ENCODE measurements around the gene CPOX.

DNA sequence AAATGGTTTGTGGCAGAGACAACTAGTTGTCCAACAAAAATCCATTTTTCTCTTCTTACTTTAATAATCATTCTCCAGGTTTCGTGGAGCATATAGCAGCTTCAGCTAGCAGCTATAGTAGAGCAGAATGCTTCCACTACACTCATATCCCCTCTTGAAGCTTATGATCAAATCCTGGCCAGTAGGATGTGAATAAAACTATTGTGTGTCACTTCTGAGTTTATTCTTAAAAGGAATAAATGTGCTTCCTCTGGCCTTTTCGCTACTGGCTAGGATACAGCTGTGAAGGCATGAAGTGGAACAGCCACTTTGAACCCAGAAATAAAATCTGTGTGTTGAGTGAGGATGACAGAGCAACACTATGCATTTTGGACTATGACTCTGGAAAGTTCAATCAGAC lies 7.8 kb upstream of the CPOX start:
- TF ChIP-seq, protein P1, sequence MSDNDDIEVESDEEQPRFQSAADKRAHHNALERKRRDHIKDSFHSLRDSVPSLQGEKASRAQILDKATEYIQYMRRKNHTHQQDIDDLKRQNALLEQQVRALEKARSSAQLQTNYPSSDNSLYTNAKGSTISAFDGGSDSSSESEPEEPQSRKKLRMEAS (IDR thresholded peaks at IDR 0.05; ENCODE audit: low read depth, low read length), result no peak
- TF ChIP-seq, protein P2, sequence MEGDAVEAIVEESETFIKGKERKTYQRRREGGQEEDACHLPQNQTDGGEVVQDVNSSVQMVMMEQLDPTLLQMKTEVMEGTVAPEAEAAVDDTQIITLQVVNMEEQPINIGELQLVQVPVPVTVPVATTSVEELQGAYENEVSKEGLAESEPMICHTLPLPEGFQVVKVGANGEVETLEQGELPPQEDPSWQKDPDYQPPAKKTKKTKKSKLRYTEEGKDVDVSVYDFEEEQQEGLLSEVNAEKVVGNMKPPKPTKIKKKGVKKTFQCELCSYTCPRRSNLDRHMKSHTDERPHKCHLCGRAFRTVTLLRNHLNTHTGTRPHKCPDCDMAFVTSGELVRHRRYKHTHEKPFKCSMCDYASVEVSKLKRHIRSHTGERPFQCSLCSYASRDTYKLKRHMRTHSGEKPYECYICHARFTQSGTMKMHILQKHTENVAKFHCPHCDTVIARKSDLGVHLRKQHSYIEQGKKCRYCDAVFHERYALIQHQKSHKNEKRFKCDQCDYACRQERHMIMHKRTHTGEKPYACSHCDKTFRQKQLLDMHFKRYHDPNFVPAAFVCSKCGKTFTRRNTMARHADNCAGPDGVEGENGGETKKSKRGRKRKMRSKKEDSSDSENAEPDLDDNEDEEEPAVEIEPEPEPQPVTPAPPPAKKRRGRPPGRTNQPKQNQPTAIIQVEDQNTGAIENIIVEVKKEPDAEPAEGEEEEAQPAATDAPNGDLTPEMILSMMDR (IDR thresholded peaks at IDR 0.05; ENCODE audit: low read depth, low read length), result no peak
- TF ChIP-seq POLR2A (IDR thresholded peaks at IDR 0.05; ENCODE audit: extremely low read depth, insufficient read length), result no peak
